HG03457 (cell line): ENCODE results near the gene MOG.
A peak's percentile ranks its signal among the peaks of the same experiment; 100 is the strongest.

Experiments
- ATAC-seq: cut with Tn5 transposase; IDR thresholded peaks from one replicate; pipeline ENCODE4 v1.9.1; 2021; ENCODE audit warnings: moderate number of reproducible peaks; ENCODE audit not compliant: unreplicated experiment

MOG gene

DNA sequence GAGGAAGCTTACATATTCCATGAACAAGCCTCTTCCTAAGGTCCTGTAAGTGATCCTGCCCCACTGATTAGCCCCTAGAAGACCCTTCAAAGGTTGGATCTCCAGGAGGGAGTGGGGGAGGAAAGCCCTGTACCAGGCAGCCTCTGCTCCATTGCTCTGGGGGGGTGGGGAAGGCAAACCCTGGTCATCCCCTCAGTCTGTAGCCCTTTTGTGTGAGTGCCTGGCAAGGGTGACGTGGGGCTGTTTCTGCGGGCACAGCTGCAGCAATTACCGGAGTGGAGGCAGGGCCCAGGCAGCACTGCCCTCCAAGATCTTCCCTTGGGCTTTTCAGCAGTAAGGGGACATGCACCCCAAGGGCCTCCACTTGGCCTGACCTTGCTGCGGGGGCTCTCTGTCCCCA, at the start of gene MOG:
Gene MOG, plus strand, starts transcription at position 295 of the 400 bp plus-strand sequence. CDS start 118 bp downstream, outside the sequence.
- ATAC-seq: no peak

- ATAC-seq: no peak
Observed at GRCh38 chr6:29608131-29608530, 48.8 kb upstream of the MOG start.

- no peak for ATAC-seq
Observed at GRCh38 chr6:29610540-29610939, 46.4 kb upstream of the MOG start.

DNA sequence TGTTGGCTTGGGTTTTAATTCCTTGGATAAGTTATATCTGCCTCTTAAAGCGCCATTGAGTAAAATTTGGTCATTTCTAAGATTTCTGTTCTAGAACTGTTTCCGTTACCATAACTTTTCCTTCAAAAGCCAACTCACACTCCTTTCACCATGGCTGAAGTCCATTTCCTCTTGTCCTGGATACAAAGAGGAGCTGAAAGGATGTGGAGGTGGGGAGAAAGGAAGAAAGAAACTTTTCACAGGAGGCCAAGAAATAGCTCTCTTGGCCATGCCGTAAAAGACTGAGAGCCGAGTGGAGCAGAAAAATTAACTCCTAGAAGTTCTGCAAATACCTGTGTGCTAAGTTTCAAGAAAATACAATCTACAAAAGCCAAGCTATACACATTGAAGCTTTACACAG, 45.5 kb upstream of the MOG start:
- no peak for ATAC-seq

GRCh38 chr6:29617782-29618554, 38.9 kb upstream of the MOG start:
- ATAC-seq: no peak

DNA sequence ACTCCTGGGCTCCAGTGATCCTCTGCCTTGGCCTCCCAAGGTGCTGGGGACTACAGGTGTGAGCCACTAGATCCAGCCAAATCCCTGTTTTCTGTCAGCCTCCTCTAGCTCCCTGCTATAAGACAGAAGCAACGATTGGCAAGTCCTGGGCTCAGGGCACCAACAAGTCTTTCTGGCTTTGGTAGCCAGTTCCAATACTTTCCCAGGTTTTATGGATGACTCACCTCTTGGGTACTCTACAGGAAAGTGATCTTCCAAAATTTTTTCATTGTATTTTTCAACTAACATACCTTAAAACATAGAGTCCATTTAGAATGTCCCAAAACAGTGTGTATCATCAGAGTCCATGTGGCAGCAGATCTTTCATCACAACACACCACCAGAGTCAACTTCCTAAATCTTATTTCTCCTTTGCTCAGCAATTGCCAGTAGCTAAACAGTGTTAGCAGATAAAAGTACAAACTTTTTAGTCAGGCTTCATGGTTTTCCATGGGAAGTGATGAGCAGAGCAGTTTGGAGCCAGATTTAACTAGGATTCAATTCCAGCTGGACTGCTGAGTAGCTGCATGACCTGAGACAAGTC, 37.2 kb upstream of the MOG start:
- ATAC-seq: no peak

GRCh38 chr6:29620630-29621029, 36.3 kb upstream of the MOG start:
- no peak for ATAC-seq

DNA sequence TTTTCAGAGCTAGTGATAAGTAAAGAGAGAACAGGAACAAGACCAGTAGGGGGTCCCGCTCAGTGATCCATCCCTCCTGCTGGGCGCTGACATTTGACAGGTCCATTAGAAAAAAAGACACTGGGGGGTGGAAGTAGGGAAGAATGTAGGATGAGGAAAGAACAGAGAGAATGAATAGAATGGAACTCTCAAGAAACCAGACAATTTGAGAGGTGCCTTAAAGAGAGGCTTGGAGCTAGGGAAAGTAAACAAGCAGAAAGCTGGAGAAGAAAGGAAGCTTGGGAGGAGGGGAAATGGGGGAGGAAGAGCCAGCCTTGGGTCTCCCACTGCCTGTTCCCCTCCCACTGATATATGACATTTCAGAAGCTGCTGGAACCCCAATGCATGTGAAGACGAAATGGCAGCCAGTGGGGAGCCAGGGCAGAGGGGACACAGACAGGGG, 32.4 kb upstream of the MOG start:
- ATAC-seq: no peak

- no peak for ATAC-seq
Observed at GRCh38 chr6:29625337-29625930, 31.5 kb upstream of the MOG start.

DNA sequence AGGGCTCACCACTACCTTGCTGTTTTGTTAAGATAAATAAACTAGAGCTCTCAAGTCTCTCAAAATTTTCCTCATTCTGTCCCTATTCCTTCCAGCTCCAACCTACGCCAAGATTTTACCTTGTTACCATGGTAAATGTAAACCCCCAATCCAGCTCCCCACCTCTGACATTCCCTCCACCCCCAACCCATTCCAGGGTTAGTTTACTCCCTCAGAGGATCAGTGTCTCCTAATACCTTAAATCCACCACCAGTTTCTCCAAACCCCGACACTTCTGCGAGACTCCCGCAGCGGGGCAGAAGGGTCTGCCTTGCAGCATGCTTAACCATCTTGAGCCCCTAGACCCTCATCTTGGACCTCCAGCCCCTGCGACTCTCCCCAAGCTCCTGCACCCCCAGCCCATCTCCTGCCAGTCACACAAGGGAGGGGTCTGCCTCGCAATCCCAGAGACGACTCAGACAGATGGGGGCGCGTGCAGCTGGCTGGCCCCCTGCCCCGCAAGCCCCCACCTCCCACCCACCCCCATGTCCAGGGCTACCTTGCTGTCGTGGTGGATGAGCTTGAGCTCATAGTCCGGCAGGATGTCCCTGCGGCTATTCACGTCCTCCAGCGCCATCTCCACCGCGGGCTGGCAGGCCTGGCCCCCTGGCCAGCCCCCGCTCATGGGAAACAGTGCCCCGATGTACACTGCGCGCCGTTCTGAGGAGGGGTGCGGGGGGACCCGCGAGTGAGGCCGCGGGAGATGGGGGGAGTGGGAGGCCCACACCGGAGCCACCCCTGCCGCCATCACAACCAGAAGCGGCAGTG, 29.7 kb upstream of the MOG start:
- no peak for ATAC-seq

- no peak for ATAC-seq
Observed at GRCh38 chr6:29627755-29628418, 29.0 kb upstream of the MOG start.

GRCh38 chr6:29628419-29629281, 28.2 kb upstream of the MOG start:
- no peak for ATAC-seq

GRCh38 chr6:29629571-29629970, 27.3 kb upstream of the MOG start:
- no peak for ATAC-seq

- ATAC-seq: no peak
Observed at GRCh38 chr6:29630315-29630714, 26.6 kb upstream of the MOG start.

- no peak for ATAC-seq
Observed at GRCh38 chr6:29631209-29631810, 25.6 kb upstream of the MOG start.

- peak; percentile 14 for ATAC-seq
Observed at GRCh38 chr6:29631860-29632731, 24.8 kb upstream of the MOG start.

- peak; percentile 77 for ATAC-seq
Observed at GRCh38 chr6:29632789-29633533, 23.9 kb upstream of the MOG start, which contains the start of gene GABBR1. TSS of gene GABBR1 (minus strand) at chr6:29633183. CDS start at chr6:29632385, 798 bp downstream.

DNA sequence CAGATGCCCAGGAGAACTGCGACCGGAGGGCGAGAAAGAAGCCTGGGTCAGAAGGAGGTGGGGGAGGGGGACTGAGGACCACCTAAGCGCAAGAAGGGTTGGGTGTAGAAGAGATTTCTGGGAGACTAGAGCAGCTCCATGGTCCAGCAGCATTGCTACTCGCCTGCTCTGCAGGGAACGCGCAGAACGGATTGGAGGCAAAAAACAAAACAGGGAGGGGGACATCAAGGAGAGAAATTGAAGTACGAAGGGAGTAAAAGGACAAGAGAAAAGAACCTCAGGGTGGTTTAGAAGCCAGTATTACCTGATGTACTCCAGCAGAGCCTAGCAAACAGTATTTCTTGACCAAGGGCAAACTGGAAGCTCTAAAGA, 23.4 kb upstream of the MOG start:
- no peak for ATAC-seq
